ENCODE data around the gene KISS1. TPM values are rescaled to one million over a fixed set of nuclear protein-coding genes. Genes with fewer than 3 reads are reported as not detected.

The KISS1 gene
- total and polyA plus RNA-seq, 4 donors = 0.25 to 3.4 TPM; not detected in 2

DNA sequence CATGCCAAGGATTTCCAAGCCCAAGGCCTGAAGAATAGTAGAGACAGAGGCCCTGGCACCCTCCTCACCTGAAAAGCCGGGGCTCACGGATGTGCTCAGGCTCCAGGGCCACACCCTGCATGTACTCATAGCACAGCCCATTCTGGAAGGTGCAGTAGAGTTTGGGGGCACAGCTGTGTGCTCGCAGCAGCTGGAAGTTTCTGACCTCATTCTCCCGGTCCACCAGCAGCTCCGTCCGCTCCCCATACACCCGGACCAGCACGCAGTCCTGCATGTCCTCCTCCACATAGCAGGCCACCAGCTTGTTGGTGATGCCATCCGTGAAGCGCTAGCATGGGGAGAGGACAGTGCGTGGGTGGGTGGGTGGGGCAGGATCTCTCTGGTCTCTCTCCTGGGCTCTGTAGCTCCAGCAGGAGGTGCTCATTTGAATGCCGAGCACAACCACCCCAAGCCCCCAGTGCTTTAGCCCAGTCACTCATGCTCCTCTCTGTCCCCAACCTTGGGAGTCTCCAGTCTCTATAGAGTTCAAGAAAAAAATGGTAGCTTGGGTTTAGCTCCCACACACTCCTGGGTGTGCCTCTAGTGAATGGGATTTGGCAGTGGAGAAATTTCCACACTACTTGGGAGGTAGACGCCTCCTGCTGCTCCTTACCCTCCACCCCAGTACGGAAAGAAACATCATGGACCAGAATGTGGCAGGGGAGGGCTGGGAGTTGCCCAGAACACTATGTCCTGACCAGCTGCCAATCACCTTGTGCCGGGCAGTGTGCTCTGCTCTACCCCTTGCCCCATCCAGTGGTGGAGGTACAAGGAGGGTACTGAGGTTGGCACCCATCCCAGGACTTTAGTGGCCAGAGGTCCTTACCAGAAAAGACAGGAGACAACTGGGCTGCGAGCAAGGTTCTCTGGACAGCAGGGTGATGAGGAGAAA lies 46.4 kb downstream of the KISS1 start:
- H3K4me3 ChIP-seq = no peak overlapping the region
- no peak overlapping the region for H3K9ac ChIP-seq (ENCODE audit: insufficient read depth in 1 of 2, low read length in 2 of 2)
- DNase-seq (no peak), ATAC-seq (ENCODE audit: insufficient read depth, low FRiP score) (no peak)
- H3K36me3 ChIP-seq (ENCODE audit: control insufficient read depth in 4 of 4, insufficient read depth in 4 of 4, low read length in 4 of 4) = no peaks in the 10 kb centered on the region
- peaks cover 0 to 8% (median 3%) of the 10 kb centered on the region in 5 donors for H3K4me1 ChIP-seq (ENCODE audit: control insufficient read depth in 5 of 5, insufficient read depth in 5 of 5, low read length in 5 of 5)
- H3K27ac ChIP-seq (ENCODE audit: low read depth in 1 of 2, low read length in 1 of 2) = no peak overlapping the region
- TF ChIP-seq, protein P1, sequence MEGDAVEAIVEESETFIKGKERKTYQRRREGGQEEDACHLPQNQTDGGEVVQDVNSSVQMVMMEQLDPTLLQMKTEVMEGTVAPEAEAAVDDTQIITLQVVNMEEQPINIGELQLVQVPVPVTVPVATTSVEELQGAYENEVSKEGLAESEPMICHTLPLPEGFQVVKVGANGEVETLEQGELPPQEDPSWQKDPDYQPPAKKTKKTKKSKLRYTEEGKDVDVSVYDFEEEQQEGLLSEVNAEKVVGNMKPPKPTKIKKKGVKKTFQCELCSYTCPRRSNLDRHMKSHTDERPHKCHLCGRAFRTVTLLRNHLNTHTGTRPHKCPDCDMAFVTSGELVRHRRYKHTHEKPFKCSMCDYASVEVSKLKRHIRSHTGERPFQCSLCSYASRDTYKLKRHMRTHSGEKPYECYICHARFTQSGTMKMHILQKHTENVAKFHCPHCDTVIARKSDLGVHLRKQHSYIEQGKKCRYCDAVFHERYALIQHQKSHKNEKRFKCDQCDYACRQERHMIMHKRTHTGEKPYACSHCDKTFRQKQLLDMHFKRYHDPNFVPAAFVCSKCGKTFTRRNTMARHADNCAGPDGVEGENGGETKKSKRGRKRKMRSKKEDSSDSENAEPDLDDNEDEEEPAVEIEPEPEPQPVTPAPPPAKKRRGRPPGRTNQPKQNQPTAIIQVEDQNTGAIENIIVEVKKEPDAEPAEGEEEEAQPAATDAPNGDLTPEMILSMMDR (IDR thresholded peaks at IDR 0.05; ENCODE audit: control extremely low read depth, extremely low read depth) = no peak
- WGBS, 2 donors = 88 to 90% methylated on average over 16 of the region's 16 CpGs
- no peaks in the 10 kb centered on the region for H3K27me3 ChIP-seq (ENCODE audit: control insufficient read depth in 3 of 3, insufficient read depth in 3 of 3, low read length in 2 of 3)
- no peaks in the 10 kb centered on the region for H3K9me3 ChIP-seq (ENCODE audit: control insufficient read depth in 4 of 4, insufficient read depth in 3 of 4, low read length in 3 of 4)

DNA sequence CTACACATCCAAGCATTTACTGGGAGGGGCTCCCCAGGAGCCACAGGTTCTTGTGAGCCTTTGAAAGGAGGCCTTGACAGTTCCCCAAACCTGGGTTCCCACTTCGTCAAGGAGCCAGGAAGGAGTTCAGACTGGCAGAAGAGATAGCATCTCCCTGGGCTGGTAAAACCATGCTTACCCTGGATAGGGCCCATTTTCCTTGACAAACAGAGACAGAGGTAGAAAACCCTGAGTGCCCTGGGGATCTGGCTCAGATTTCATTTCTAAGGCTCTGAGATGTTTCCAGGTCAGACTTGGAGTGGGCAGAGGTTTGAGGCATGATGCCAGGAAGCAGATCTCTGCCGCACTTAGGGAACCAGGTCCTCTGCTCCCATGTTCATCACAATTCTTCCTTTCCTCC lies 47.2 kb downstream of the KISS1 start:
- Histone ChIP-seq H3K4me1 (ENCODE audit: control insufficient read depth in 5 of 5, insufficient read depth in 5 of 5, low read length in 5 of 5) (peaks cover 0 to 8% (median 3%) of the 10 kb centered on the region in 5 donors), H3K9ac (ENCODE audit: insufficient read depth in 1 of 2, low read length in 2 of 2) (no peak overlapping the region), H3K27ac (ENCODE audit: low read depth in 1 of 2, low read length in 1 of 2) (no peak overlapping the region), H3K4me3 (no peak overlapping the region), H3K36me3 (ENCODE audit: control insufficient read depth in 4 of 4, insufficient read depth in 4 of 4, low read length in 4 of 4) (no peaks in the 10 kb centered on the region), H3K9me3 (ENCODE audit: control insufficient read depth in 4 of 4, insufficient read depth in 3 of 4, low read length in 3 of 4) (no peaks in the 10 kb centered on the region), H3K27me3 (ENCODE audit: control insufficient read depth in 3 of 3, insufficient read depth in 3 of 3, low read length in 2 of 3) (no peaks in the 10 kb centered on the region)
- 51 to 54% methylated on average over 2 of the region's 2 CpGs for WGBS, 2 donors
- TF ChIP-seq, protein P1 (IDR thresholded peaks at IDR 0.05; ENCODE audit: control extremely low read depth, extremely low read depth) = no peak
- no peak for DNase-seq
- ATAC-seq (ENCODE audit: insufficient read depth, low FRiP score) = no peak

DNA sequence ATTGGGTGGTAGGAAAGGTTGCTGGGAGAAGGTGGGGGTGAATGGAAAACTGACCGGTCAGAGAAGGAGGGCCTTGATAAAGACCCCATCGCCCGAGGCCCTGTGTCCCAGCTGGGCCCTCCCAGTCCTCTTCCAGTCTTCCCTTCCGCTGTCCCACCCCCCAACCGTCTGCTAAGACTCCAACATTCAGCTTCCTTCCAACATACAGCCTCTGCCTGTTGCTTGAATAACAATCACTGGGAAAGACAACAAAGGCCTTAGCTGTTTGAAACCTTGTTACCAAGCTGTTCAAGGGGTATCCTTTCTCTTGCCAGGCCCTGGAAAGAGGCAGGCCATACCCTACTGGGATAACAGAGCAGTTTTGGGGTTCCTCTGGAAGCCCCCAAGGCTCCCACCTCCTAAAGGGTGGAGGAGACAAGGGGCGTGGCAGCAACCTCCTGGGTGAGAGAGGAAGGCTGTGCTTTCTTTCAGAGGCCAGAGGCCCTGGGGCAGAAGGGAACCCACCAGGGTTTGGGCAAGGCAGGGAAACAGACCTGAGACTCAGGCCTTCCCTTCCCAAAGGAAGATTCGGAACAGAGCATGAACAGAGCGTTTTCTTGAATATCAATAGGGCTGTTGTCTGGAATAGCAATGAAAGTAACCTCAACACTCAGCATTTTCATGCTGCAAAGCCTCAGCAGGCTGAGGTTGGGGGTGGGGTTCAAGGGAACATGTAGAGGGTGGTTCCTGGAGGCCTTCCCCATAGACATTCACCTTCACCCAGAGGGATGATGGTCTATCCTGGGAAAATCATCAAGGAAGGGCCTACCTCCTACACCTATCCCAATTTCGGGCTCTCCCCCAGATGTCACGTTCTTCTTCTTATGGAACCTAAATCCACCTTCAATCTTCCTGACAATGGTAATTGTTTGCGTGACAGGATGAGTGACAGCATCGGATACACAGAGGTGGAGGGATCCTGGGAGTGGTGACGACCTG lies 48.6 kb downstream of the KISS1 start:
- Histone ChIP-seq H3K27me3 (ENCODE audit: control insufficient read depth in 3 of 3, insufficient read depth in 3 of 3, low read length in 2 of 3) (no peaks in the 10 kb centered on the region), H3K4me1 (ENCODE audit: control insufficient read depth in 5 of 5, insufficient read depth in 5 of 5, low read length in 5 of 5) (peaks cover 0 to 8% (median 3%) of the 10 kb centered on the region in 5 donors), H3K9me3 (ENCODE audit: control insufficient read depth in 4 of 4, insufficient read depth in 3 of 4, low read length in 3 of 4) (no peaks in the 10 kb centered on the region), H3K4me3 (no peak overlapping the region), H3K9ac (ENCODE audit: insufficient read depth in 1 of 2, low read length in 2 of 2) (no peak overlapping the region), H3K36me3 (ENCODE audit: control insufficient read depth in 4 of 4, insufficient read depth in 4 of 4, low read length in 4 of 4) (no peaks in the 10 kb centered on the region), H3K27ac (ENCODE audit: low read depth in 1 of 2, low read length in 1 of 2) (no peak overlapping the region)
- WGBS, 2 donors = 87 to 91% methylated on average over 13 of the region's 13 CpGs
- no peak for ATAC-seq (ENCODE audit: insufficient read depth, low FRiP score)
- TF ChIP-seq, protein P1 (IDR thresholded peaks at IDR 0.05; ENCODE audit: control extremely low read depth, extremely low read depth) = no peak
- no peak for DNase-seq

Measured in lung (tissue), 12 donors.